GM18907 (cell line): ENCODE measurements around the gene TOR2A.

ENCODE experiments used
- ATAC-seq: cut with Tn5 transposase; IDR thresholded peaks from one replicate; pipeline ENCODE4 v1.9.1; 2021; ENCODE audit warnings: mild to moderate bottlenecking, moderate library complexity; ENCODE audit not compliant: unreplicated experiment

Gene TOR2A

DNA sequence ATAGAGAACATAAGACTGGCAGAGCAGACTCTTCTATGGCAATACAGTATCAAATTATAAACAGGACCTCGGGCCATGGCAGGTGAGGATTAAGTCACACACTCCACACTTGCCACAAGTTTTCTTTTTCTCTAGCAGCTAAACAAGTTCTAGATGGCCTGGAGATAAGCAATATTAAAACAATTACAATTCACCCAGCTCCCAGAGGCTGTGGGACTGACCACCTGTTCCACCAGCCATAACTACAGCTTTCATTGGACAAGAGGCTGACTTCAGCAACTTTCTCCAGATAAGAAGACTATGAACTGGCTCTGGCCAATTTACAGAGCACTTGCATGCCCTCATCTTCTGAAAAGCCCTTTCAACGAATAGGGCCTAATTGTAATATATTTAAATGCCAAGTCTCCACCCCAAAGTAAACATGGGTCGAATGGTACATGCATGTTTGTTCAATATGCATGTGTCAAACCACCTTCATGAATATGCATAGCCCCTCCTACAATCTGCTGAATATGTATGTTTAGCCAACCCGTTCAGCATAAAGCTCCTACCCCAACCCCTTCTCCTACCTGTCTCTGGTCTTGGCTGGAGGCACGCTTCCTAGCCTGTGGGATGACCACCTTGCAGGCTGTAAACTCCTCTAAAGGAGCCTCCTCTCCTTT is 34.4 kb downstream of the TOR2A start:
- no peak for ATAC-seq

GRCh38 chr9:127700140-127700539 is 35.0 kb downstream of the TOR2A start:
- ATAC-seq = no peak

- peak; percentile 94 for ATAC-seq
Measured at GRCh38 chr9:127698985-127699670, 36.0 kb downstream of the TOR2A start.

DNA sequence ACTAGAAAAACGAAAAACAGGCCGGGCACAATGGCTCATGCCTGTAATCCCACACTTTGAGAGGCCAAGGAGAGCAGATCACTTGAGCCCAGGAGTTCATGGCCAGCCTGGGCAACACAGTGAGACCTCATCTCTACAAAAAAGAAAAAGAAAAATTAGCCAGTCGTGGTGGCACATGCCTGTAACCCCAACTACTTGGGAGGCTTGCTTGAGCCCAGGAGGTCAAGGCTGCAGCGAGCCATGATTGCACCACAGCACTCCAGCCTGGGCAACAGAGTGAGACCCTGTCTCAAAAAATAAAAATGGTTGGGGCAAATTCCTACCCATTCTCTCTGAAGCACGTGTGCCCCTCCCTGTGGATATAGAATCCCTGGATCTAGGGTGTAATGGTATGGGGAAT is 36.7 kb downstream of the TOR2A start:
- ATAC-seq = no peak

DNA sequence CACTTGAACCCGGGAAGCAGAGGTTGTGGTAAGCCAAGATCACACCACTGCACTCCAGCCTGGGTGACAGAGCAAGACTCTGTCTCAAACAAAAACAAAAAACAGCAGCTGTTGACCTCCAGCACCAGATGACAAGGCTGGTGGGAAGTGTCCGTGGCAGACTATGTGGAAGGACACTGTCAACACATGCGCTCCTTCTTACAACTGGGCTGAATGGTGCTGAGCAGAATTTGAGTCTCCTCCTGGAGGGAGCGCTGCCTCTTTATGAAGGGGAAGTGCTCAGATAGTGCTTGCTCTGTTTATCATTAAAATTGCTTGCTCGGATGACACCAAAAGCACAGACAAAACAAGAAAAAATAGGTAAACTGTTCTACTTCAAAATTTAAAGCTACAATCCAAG is 37.5 kb downstream of the TOR2A start:
- ATAC-seq = no peak

- ATAC-seq = no peak
Measured at GRCh38 chr9:127694890-127695720, 40.0 kb downstream of the TOR2A start.

DNA sequence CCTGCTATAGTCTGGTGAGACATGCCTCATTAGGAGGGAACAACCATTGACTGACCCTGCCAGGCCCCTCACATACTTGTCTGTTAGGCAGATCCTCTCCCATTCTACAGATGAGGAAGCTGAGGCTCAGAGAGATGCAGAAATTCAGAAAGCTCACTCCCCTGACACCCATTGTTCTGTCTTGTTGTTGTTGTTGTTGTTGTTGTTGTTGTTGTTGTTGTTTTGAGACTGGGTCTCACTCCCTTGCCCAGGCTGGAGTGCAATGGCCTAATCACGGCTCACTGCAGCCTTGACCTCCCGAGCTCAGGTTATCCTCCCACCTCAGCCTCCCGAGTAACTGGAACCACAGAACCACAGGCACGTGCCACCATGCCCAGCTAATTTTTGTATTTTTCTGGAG is 41.4 kb downstream of the TOR2A start:
- ATAC-seq = no peak

GRCh38 chr9:127693143-127693542 is 42.0 kb downstream of the TOR2A start:
- no peak for ATAC-seq

DNA sequence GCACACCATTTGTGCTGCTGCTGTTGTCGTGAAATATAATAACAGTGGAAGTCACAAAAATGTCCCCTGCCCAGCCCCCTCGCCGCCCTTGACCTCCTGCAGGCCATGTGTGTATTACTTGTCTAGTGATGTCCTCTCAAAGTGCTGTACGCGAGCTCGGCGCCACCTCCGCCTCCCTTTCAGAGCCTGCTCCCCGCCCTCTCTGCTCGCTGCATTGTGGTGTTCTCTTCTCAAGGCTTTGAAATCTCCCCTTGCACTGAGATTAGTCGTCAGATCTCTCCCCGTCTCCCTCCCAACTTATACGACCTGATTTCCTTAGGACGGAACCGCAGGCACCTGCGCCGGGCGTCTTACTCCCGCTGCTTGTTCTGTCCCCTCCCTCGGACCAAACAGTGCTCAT is 43.0 kb downstream of the TOR2A start:
- ATAC-seq = no peak

- ATAC-seq = no peak
Measured at GRCh38 chr9:127690735-127691134, 44.4 kb downstream of the TOR2A start.

- no peak for ATAC-seq
Measured at GRCh38 chr9:127689329-127690000, 45.6 kb downstream of the TOR2A start.

DNA sequence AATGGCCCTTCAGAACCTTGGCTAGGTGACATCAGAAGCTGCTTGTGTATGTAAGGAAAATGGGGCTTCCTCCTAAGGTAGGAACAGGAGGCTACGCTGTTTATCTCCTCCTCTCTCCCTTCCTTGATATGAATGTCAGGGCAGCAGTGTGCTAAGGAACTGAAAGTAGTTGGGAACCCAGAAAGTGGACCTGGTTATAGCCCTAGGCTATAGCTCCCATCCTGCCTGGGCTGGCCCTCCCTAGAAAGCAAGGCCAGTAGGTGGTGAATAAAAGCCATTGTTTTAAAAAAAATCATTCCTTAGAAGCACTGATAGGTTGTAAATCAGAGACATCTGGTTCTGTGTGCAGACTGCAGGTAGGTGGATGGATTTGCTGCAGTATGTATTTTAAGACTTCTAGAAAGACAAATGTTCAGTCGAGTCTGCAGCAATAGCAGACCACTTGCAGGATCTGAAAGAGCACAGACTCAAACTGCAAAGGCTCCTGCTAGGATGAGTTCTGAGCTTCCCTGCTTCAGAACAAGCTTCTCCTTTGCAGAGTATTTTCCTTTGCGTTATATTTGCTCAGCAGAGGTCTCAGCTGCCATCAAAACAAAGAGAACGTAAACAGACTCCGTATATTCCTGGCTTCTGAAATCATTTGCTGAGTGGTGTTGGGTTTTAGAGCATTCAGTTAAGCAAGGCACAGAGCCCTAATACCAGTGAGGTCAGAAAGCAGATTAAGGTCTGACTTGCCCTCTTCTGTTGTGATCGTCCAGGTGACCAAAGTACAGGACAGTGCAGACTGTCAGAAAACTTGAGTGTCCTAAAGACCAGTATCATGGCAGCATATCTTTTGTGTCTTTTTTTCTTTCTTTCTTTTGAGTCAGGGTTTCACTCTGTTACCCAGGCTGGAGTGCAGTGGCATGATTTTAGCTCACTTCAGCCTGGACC is 48.4 kb downstream of the TOR2A start:
- ATAC-seq = no peak

GRCh38 chr9:127684576-127684975 is 50.5 kb downstream of the TOR2A start:
- no peak for ATAC-seq

GRCh38 chr9:127683723-127684122 is 51.4 kb downstream of the TOR2A start:
- no peak for ATAC-seq

GRCh38 chr9:127682351-127683136 is 52.5 kb downstream of the TOR2A start:
- no peak for ATAC-seq
